ENCODE results near the gene TMEM161B. TPM values are rescaled to one million over a fixed set of nuclear protein-coding genes. Genes with fewer than 3 reads are reported as not detected.

TMEM161B gene
- total and polyA plus RNA-seq, 2 donors from 2014 or later, result 8.9 to 21.1 TPM

GRCh38 chr5:88263349-88263748 is 5.3 kb downstream of the TMEM161B start:
- no peak for TF ChIP-seq CTCF (IDR thresholded peaks at IDR 0.05; ENCODE audit: borderline replicate concordance, extremely low read depth, insufficient read depth)
- H3K27ac ChIP-seq (ENCODE audit: low read depth in 2 of 2, low read length in 2 of 2), result no peak overlapping the region
- DNase-seq (no peak), FAIRE-seq (no peak)
- H3K27me3 ChIP-seq (ENCODE audit: control insufficient read depth, insufficient read depth, low read length), result no peaks in the 10 kb centered on the region
- H3K4me3 ChIP-seq (ENCODE audit: low read length in 3 of 3), result no peak overlapping the region
- H3K9ac ChIP-seq (ENCODE audit: low read length in 3 of 3), result no peak overlapping the region
- H3K36me3 ChIP-seq (ENCODE audit: control insufficient read depth in 2 of 3, insufficient read depth in 3 of 3, low read length in 3 of 3), result no peaks in the 10 kb centered on the region
- intact Hi-C loops (cut with DNase I), result no loop called here
- peaks cover 0 to 6% (median 5%) of the 10 kb centered on the region in 3 donors for H3K4me1 ChIP-seq (ENCODE audit: control insufficient read depth in 2 of 3, insufficient read depth in 2 of 3, low read depth in 1 of 3, low read length in 3 of 3)
- no peaks in the 10 kb centered on the region for H3K9me3 ChIP-seq (ENCODE audit: control insufficient read depth in 2 of 3, insufficient read depth in 1 of 3, low read length in 3 of 3)

GRCh38 chr5:88262116-88262515 is 6.5 kb downstream of the TMEM161B start:
- no peaks in the 10 kb centered on the region for H3K9me3 ChIP-seq (ENCODE audit: control insufficient read depth in 2 of 3, insufficient read depth in 1 of 3, low read length in 3 of 3)
- intact Hi-C loops (cut with DNase I), result no loop called here
- H3K36me3 ChIP-seq (ENCODE audit: control insufficient read depth in 2 of 3, insufficient read depth in 3 of 3, low read length in 3 of 3), result no peaks in the 10 kb centered on the region
- DNase-seq (no peak), FAIRE-seq (no peak)
- no peak for TF ChIP-seq CTCF (IDR thresholded peaks at IDR 0.05; ENCODE audit: borderline replicate concordance, extremely low read depth, insufficient read depth)
- H3K27me3 ChIP-seq (ENCODE audit: control insufficient read depth, insufficient read depth, low read length), result no peaks in the 10 kb centered on the region
- H3K9ac ChIP-seq (ENCODE audit: low read length in 3 of 3), result no peak overlapping the region
- no peak overlapping the region for H3K4me3 ChIP-seq (ENCODE audit: low read length in 3 of 3)
- no peak overlapping the region for H3K27ac ChIP-seq (ENCODE audit: low read depth in 2 of 2, low read length in 2 of 2)
- H3K4me1 ChIP-seq (ENCODE audit: control insufficient read depth in 2 of 3, insufficient read depth in 2 of 3, low read depth in 1 of 3, low read length in 3 of 3), result peaks cover 0 to 5% (median 0%) of the 10 kb centered on the region in 3 donors

- no peak for TF ChIP-seq CTCF (IDR thresholded peaks at IDR 0.05; ENCODE audit: borderline replicate concordance, extremely low read depth, insufficient read depth)
- Histone ChIP-seq H3K4me3 (ENCODE audit: low read length in 3 of 3) (no peak overlapping the region), H3K27me3 (ENCODE audit: control insufficient read depth, insufficient read depth, low read length) (no peaks in the 10 kb centered on the region), H3K4me1 (ENCODE audit: control insufficient read depth in 2 of 3, insufficient read depth in 2 of 3, low read depth in 1 of 3, low read length in 3 of 3) (no peaks in the 10 kb centered on the region), H3K9me3 (ENCODE audit: control insufficient read depth in 2 of 3, insufficient read depth in 1 of 3, low read length in 3 of 3) (no peaks in the 10 kb centered on the region), H3K9ac (ENCODE audit: low read length in 3 of 3) (no peak overlapping the region), H3K27ac (ENCODE audit: low read depth in 2 of 2, low read length in 2 of 2) (no peak overlapping the region), H3K36me3 (ENCODE audit: control insufficient read depth in 2 of 3, insufficient read depth in 3 of 3, low read length in 3 of 3) (no peaks in the 10 kb centered on the region)
- intact Hi-C loops (cut with DNase I), result no loop called here
- DNase-seq (no peak), FAIRE-seq (no peak)
Measured at GRCh38 chr5:88258636-88259035, 10.0 kb downstream of the TMEM161B start.

GRCh38 chr5:88256872-88257271 is 11.8 kb downstream of the TMEM161B start:
- no peak overlapping the region for H3K4me3 ChIP-seq (ENCODE audit: low read length in 3 of 3)
- H3K36me3 ChIP-seq (ENCODE audit: control insufficient read depth in 2 of 3, insufficient read depth in 3 of 3, low read length in 3 of 3), result no peaks in the 10 kb centered on the region
- no peak overlapping the region for H3K9ac ChIP-seq (ENCODE audit: low read length in 3 of 3)
- TF ChIP-seq CTCF (IDR thresholded peaks at IDR 0.05; ENCODE audit: borderline replicate concordance, extremely low read depth, insufficient read depth), result no peak
- H3K4me1 ChIP-seq (ENCODE audit: control insufficient read depth in 2 of 3, insufficient read depth in 2 of 3, low read depth in 1 of 3, low read length in 3 of 3), result no peaks in the 10 kb centered on the region
- no peaks in the 10 kb centered on the region for H3K9me3 ChIP-seq (ENCODE audit: control insufficient read depth in 2 of 3, insufficient read depth in 1 of 3, low read length in 3 of 3)
- H3K27me3 ChIP-seq (ENCODE audit: control insufficient read depth, insufficient read depth, low read length), result no peaks in the 10 kb centered on the region
- FAIRE-seq (no peak), DNase-seq (no peak)
- intact Hi-C loops (cut with DNase I), result no loop called here
- H3K27ac ChIP-seq (ENCODE audit: low read depth in 2 of 2, low read length in 2 of 2), result no peak overlapping the region
